Skeletal muscle tissue (tissue), 4 donors: ENCODE measurements around the gene POU3F3. TPM values are rescaled to one million over a fixed set of nuclear protein-coding genes. Genes with fewer than 3 reads are reported as not detected.

Source experiments
- H3K27ac ChIP-seq: one replicate; pipeline ENCODE4 v1.7.0; 2013; ENCODE audit warnings: mild to moderate bottlenecking, low read depth, low read length, inconsistent platforms
- H3K27me3 ChIP-seq, 3 donors: one replicate each; pipeline ENCODE4 v1.7.0; 2013; ENCODE audit warnings: low read length in 3 of 3; ENCODE audit not compliant: control insufficient read depth in 3 of 3, insufficient read depth in 3 of 3
- H3K36me3 ChIP-seq, 3 donors: one replicate each; pipeline ENCODE4 v1.7.0; 2013; ENCODE audit warnings: low read length in 3 of 3; ENCODE audit not compliant: control insufficient read depth in 3 of 3, insufficient read depth in 3 of 3
- H3K4me1 ChIP-seq, 3 donors: one replicate each; pipeline ENCODE4 v1.7.0; 2013; ENCODE audit warnings: low read length in 3 of 3, mild to moderate bottlenecking in 3 of 3; ENCODE audit not compliant: control insufficient read depth in 3 of 3, insufficient read depth in 3 of 3
- H3K4me3 ChIP-seq, 3 donors: one replicate each; pipeline ENCODE4 v1.7.0; 2013; ENCODE audit warnings: low read length in 3 of 3
- H3K9ac ChIP-seq, 3 donors: one replicate each; pipeline ENCODE4 v1.7.0; 2013; ENCODE audit warnings: low read length in 3 of 3, mild to moderate bottlenecking in 3 of 3, moderate library complexity in 2 of 3, low read depth in 1 of 3
- H3K9me3 ChIP-seq, 3 donors: one replicate each; pipeline ENCODE4 v1.7.0; 2013; ENCODE audit warnings: low read length in 3 of 3; ENCODE audit not compliant: control insufficient read depth in 3 of 3
- total RNA-seq: library from RNA; depleted of rRNA; stranded (reverse); fragments of >200 nt; gene quantifications from one replicate; pipeline ENCODE4 v1.2.3, GENCODE V29; 2014
- donor health status: Osteomylitis.

POU3F3 gene
- total RNA-seq: 0.52 TPM

DNA sequence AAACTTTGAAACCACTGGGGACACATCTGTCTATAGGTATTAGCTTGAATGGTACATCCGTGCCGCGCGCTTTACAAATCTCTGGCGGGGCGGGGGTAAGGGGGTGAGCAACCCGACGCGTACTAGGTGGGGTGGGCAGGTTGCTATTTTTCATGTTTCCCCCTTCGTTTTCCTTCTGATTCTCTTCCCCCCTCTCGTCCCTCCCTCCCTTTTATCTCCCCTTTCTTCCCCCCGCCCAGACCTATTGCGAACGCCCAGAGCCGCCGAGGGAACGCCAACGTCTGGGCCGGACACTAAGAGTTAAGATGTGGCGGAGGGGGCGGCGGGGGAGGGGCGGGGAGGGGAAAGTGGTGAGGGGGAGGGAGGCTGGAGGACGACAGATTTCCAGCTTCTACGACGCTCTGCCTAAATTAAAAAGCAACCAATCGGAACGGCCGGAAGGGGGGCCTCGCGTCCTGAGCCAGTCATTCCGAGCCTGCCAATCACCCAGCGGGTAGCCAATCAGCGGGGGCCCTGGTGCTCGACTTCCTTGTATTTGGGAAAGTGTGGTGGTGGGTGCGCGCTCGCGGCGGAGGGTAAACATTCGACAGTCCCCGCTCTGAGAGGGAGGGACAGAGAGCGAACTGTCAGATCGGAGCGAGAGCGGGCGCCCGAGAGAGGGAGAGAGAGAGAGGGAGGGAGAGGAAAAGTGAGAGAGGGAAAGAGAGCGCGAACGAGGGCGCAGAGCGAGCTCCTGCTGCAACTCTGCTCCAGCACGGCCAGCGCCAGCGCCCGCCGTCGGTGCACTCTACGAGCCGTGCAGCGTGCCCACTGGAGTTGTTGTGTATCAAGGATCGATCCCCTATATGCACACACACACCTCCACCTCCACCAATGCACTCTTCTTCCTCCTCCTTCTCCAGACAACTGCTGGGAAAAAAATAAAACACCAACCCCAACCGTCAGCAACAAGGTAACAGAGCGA is at the start of gene POU3F3:
Gene POU3F3 (plus strand): TSS at position 582 of the 964 bp plus-strand sequence. CDS start 1,396 bp downstream, outside the sequence.
- no peak within 1 kb of the TSS for H3K27ac ChIP-seq
- no peaks in the 10 kb centered on the region for H3K9me3 ChIP-seq
- peaks cover 18 to 28% (median 26%) of the 10 kb centered on the region in 3 donors for H3K4me1 ChIP-seq
- H3K9ac ChIP-seq: peak within 1 kb of the TSS in 1 of 3 donors; percentile 25
- H3K27me3 ChIP-seq: peaks cover 75 to 77% (median 77%) of the 10 kb centered on the region in 3 donors
- H3K36me3 ChIP-seq: no peaks in the 10 kb centered on the region
- peak within 1 kb of the TSS; percentile 43 to 65 (median 56) for H3K4me3 ChIP-seq

DNA sequence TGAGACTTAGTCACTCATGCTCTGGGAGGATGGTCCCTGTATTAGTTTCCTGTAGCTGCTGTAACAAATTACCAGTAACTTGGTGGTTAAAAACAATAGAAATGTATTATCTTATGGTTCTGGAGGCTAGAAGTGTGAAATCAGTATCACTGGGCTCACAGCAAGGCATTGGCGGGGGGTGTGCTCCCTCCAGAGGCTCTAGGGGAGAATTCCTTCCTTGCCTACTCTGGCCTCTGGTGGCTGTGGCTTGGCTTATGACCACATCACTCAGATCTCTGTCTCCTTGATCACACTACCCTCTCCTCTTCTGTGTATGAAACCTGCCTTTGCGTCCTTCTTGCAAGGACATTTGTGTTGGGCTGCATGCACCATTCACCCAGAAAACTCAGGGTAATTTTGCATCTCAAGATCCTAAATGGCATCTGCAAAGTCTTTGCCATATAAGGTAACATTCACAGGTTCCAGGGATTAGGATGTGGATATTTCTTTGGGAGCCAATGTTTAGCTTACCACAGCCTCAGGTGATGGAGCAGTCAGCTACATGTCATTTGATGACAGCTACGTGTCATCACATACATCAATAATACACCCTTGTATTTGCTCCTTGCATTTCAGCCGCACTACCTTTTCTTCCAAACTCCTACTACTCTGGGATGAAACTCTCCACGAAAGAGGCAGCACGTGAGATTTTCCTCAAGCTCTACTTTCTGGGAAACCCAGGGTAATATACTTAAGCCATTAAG is 49.6 kb upstream of the POU3F3 start:
- peaks cover 0 to 2% (median 0%) of the 10 kb centered on the region in 3 donors for H3K27me3 ChIP-seq
- no peak overlapping the region for H3K27ac ChIP-seq
- no peak overlapping the region for H3K4me3 ChIP-seq
- no peaks in the 10 kb centered on the region for H3K4me1 ChIP-seq
- no peaks in the 10 kb centered on the region for H3K9me3 ChIP-seq
- H3K9ac ChIP-seq: no peak overlapping the region
- no peaks in the 10 kb centered on the region for H3K36me3 ChIP-seq

DNA sequence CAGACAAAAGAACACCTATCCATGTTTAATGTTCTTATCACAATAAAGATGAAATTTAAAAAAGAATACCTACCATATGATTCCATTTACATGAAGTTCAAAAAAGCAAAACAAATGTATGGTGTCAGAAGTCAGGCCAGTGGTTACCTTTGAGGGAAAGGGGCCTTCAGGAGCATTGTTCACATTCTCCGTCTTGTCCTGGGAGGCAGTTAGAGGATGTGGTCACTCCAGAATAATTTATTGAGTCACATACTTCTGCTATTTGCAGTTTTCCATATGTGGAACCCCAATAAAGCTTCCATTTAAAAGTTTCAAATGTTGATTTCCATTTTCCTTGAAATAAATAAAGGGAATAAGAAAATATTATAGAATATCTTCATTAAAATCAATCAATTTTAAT is 41.6 kb upstream of the POU3F3 start:
- no peaks in the 10 kb centered on the region for H3K27me3 ChIP-seq
- no peak overlapping the region for H3K27ac ChIP-seq

DNA sequence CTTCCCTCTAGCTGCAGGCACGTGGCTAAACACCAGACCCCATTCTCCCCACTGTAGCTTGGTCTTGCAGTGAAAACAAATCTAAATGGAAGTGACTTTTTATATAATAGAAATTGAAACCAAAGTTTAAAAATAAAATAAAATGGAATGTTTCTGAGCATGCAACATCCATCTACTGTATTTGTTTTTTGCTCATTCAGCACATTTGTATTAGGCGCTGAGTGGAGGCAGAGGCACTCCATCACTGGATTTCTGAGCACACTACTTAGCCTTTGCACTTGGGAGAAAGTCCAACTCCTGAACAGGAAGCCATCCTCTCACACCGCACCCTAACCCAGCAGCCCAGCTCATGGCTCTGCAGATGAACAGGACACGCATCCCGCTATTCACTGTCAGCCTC is 37.8 kb upstream of the POU3F3 start:
- Histone ChIP-seq H3K4me3 (no peak overlapping the region), H3K27ac (no peak overlapping the region), H3K9me3 (no peaks in the 10 kb centered on the region), H3K4me1 (no peaks in the 10 kb centered on the region), H3K27me3 (no peaks in the 10 kb centered on the region), H3K36me3 (no peaks in the 10 kb centered on the region), H3K9ac (no peak overlapping the region)

More for the DNA sequence above, 41.6 kb upstream of the POU3F3 start:
- Histone ChIP-seq H3K4me3 (no peak overlapping the region), H3K9ac (no peak overlapping the region), H3K36me3 (no peaks in the 10 kb centered on the region), H3K9me3 (no peaks in the 10 kb centered on the region), H3K4me1 (no peaks in the 10 kb centered on the region)

DNA sequence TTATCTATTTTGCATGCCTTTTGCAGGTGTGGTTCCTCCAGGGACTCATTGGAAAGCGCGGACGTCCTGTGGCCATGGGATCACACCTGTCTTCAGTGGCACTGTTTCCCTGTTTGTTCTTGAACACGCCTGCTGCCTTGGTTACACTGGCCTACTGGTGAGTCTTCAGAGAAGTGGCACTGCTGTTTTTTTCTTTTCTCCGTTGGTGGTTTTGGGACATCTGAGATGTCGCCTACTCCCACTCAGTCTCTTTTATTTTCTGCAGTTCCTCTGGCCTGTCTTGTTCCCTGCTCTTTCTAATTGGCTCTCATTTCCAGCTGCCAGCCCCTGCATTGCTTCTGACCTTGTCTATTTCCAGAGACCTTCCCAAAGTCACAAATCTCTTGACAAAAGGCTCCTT is 35.7 kb upstream of the POU3F3 start:
- H3K4me1 ChIP-seq: no peaks in the 10 kb centered on the region

DNA sequence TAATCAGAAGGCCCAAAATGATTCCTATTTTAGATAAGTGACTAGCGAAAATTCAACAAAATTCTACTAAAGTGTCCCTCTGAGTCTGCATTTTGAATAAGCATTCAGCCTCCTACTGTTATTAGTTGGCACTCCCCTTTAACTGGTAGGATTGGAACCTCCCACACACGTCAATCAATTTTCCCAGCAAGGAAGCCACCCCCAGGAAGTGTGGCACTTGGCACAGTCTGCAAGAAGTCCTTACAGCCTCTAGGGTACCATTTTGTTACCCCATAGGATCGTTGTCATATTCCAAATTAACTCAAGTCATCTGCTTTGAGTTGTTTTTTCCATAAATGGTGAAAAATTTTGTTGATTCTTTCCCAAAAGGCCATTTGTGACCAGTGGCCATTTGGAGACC is 33.8 kb upstream of the POU3F3 start:
- no peaks in the 10 kb centered on the region for H3K36me3 ChIP-seq

More for the DNA sequence above, 35.7 kb upstream of the POU3F3 start:
- Histone ChIP-seq H3K9ac (no peak overlapping the region), H3K27me3 (peaks cover 0 to 2% (median 0%) of the 10 kb centered on the region in 3 donors), H3K36me3 (no peaks in the 10 kb centered on the region), H3K9me3 (no peaks in the 10 kb centered on the region), H3K4me3 (no peak overlapping the region), H3K27ac (no peak overlapping the region)

DNA sequence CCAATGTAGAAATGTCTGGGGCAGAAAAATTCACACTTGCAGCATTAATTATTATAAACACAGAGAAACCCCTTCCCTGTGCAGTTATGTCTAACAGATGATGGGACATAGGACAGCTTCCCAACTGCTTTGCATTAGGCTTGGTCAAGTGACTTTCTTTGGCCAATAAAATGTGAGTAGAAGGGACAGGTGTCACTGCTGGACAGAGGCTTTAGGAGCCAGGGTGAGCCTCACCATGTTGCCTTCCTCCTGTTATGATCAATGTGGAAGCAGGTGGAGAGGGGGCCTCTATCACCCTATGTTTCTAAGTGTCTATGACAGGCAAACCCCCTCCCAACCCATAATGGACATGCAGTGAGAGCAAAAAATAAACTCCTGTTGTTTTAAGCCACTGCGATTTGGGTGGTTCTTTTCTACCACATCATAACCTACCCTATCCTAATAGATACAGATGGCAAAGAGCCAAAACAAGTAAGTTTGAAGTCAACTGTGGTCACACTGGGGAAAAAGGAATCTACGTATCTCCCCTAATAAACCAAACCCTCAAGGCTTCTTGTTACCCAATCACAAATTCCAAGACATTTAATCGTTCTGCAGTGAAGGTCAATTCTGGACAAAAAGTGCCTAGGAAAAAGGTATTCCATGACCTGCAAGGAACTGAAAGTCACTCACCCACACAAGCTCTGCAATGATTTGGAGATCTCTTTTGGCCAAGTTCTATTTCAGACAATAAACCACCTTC is 28.6 kb upstream of the POU3F3 start:
- Histone ChIP-seq H3K27ac (no peak overlapping the region), H3K9me3 (no peaks in the 10 kb centered on the region), H3K9ac (no peak overlapping the region), H3K27me3 (peaks cover 2 to 6% (median 3%) of the 10 kb centered on the region in 3 donors), H3K4me1 (no peaks in the 10 kb centered on the region), H3K36me3 (no peaks in the 10 kb centered on the region), H3K4me3 (no peak overlapping the region)

More for the DNA sequence above, 33.8 kb upstream of the POU3F3 start:
- Histone ChIP-seq H3K27me3 (peaks cover 0 to 2% (median 0%) of the 10 kb centered on the region in 3 donors), H3K27ac (no peak overlapping the region), H3K4me1 (no peaks in the 10 kb centered on the region), H3K9me3 (no peaks in the 10 kb centered on the region), H3K9ac (no peak overlapping the region), H3K4me3 (no peak overlapping the region)

DNA sequence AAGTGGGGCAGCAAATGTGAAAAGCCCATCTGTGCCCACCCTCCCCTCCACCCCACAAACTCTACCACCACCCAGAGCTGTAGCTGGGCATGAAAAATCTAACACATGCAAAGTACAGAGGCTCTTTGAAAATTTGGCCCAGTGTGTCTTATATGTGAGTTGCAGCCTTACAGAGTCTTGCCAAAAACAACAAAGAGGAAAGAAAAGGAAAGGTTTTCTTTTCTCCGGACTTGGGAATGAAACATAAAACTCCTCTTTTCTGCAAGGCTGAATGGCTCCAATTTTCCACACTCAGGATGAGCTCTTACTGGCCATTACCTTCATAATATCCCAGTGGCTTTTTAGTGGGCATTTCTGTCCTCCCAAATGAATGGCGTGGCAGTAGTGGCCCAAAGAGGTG is 27.9 kb upstream of the POU3F3 start:
- H3K4me3 ChIP-seq: no peak overlapping the region
- peaks cover 2 to 6% (median 3%) of the 10 kb centered on the region in 3 donors for H3K27me3 ChIP-seq
- H3K9me3 ChIP-seq: no peaks in the 10 kb centered on the region
- no peak overlapping the region for H3K9ac ChIP-seq
- H3K27ac ChIP-seq: no peak overlapping the region
- H3K4me1 ChIP-seq: no peaks in the 10 kb centered on the region
- H3K36me3 ChIP-seq: no peaks in the 10 kb centered on the region

DNA sequence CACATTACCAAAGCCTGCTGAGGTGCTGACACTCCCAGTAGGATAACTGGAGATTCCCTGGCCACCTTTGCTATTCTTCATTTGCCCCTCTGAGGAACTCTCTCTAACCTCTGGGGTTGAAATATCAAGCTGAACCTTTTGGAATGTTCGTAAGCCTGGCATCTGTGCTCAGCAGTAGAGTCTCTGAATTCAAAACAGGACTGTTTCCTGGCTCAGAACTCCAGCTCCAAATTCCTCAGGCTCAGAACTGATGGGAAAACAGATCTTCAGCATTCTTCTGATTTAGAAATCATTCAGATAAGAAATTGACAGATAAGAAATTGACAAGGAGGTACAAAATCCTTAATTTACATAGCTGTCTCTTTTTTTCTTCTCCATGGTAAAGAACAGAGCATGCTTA is 22.2 kb upstream of the POU3F3 start:
- no peaks in the 10 kb centered on the region for H3K9me3 ChIP-seq
- no peak overlapping the region for H3K9ac ChIP-seq
- no peak overlapping the region for H3K4me3 ChIP-seq
- peaks cover 0 to 3% (median under 1%) of the 10 kb centered on the region in 3 donors for H3K27me3 ChIP-seq
- no peaks in the 10 kb centered on the region for H3K4me1 ChIP-seq
- H3K36me3 ChIP-seq: no peaks in the 10 kb centered on the region
- H3K27ac ChIP-seq: no peak overlapping the region
